ENCODE data around the gene STIM2. TPM values are rescaled to one million over a fixed set of nuclear protein-coding genes. Genes with fewer than 3 reads are reported as not detected.

The STIM2 gene
- total RNA-seq, 1 experiment from 2014 or later: 59.0 TPM

GRCh38 chr4:26941951-26942350, 81.3 kb downstream of the STIM2 start:
- Histone ChIP-seq H3K27ac (ENCODE audit: low read depth, low read length, poor library complexity, severe bottlenecking) (no peak overlapping the region), H3K27me3 (replicated peaks; ENCODE audit: insufficient read depth, low read depth, low read length, poor library complexity) (no peaks in the 10 kb centered on the region), H3K36me3 (ENCODE audit: insufficient read depth, low read length, poor library complexity, severe bottlenecking) (no peaks in the 10 kb centered on the region), H3K4me1 (ENCODE audit: insufficient read depth, low read length, poor library complexity, severe bottlenecking) (peaks cover 12% of the 10 kb centered on the region), H3K4me3 (ENCODE audit: low read depth, low read length, poor library complexity, severe bottlenecking) (no peak overlapping the region), H3K9me3 (ENCODE audit: low read depth, low read length, poor library complexity, severe bottlenecking) (no peaks in the 10 kb centered on the region)
- TF ChIP-seq EZH2 (IDR thresholded peaks at IDR 0.05; ENCODE audit: borderline replicate concordance, low read depth, low read length, poor library complexity, severe bottlenecking): no peak
- no peak for TF ChIP-seq CTCF (conservative IDR thresholded peaks at IDR 0.05; ENCODE audit: low read depth, low read length)
- ChIA-PET POLR2A (ENCODE audit: low non-redundant PET) (no interaction called here), CTCF (no interaction called here)
- DNase-seq (ENCODE audit: low spot score): no peak
- no TSS peak for BruUV-seq (replicated peaks)
- intact Hi-C loops (cut with micrococcal nuclease; ENCODE audit: unreplicated experiment): no loop called here

- no peak overlapping the region for H3K27ac ChIP-seq (ENCODE audit: low read depth, low read length, poor library complexity, severe bottlenecking)
- TF ChIP-seq CTCF (conservative IDR thresholded peaks at IDR 0.05; ENCODE audit: low read depth, low read length) (no peak), EZH2 (IDR thresholded peaks at IDR 0.05; ENCODE audit: borderline replicate concordance, low read depth, low read length, poor library complexity, severe bottlenecking) (no peak)
- no peaks in the 10 kb centered on the region for H3K36me3 ChIP-seq (ENCODE audit: insufficient read depth, low read length, poor library complexity, severe bottlenecking)
- H3K4me3 ChIP-seq (ENCODE audit: low read depth, low read length, poor library complexity, severe bottlenecking): no peak overlapping the region
- no peaks in the 10 kb centered on the region for H3K27me3 ChIP-seq (replicated peaks; ENCODE audit: insufficient read depth, low read depth, low read length, poor library complexity)
- CTCF ChIA-PET: no interaction called here
- no peak for DNase-seq (ENCODE audit: low spot score)
- intact Hi-C loops (cut with micrococcal nuclease; ENCODE audit: unreplicated experiment): no loop called here
- no peaks in the 10 kb centered on the region for H3K9me3 ChIP-seq (ENCODE audit: low read depth, low read length, poor library complexity, severe bottlenecking)
- peaks cover 12% of the 10 kb centered on the region for H3K4me1 ChIP-seq (ENCODE audit: insufficient read depth, low read length, poor library complexity, severe bottlenecking)
- POLR2A ChIA-PET (ENCODE audit: low non-redundant PET): no interaction called here
- BruUV-seq (replicated peaks): no TSS peak
Observed at GRCh38 chr4:26942871-26943270, 82.2 kb downstream of the STIM2 start.

GRCh38 chr4:26943391-26943790, 82.8 kb downstream of the STIM2 start:
- intact Hi-C loops (cut with micrococcal nuclease; ENCODE audit: unreplicated experiment): no loop called here
- TF ChIP-seq EZH2 (IDR thresholded peaks at IDR 0.05; ENCODE audit: borderline replicate concordance, low read depth, low read length, poor library complexity, severe bottlenecking): no peak
- TF ChIP-seq CTCF (conservative IDR thresholded peaks at IDR 0.05; ENCODE audit: low read depth, low read length): no peak
- Histone ChIP-seq H3K9me3 (ENCODE audit: low read depth, low read length, poor library complexity, severe bottlenecking) (no peaks in the 10 kb centered on the region), H3K4me3 (ENCODE audit: low read depth, low read length, poor library complexity, severe bottlenecking) (no peak overlapping the region), H3K4me1 (ENCODE audit: insufficient read depth, low read length, poor library complexity, severe bottlenecking) (peaks cover 12% of the 10 kb centered on the region), H3K36me3 (ENCODE audit: insufficient read depth, low read length, poor library complexity, severe bottlenecking) (no peaks in the 10 kb centered on the region), H3K27me3 (replicated peaks; ENCODE audit: insufficient read depth, low read depth, low read length, poor library complexity) (no peaks in the 10 kb centered on the region), H3K27ac (ENCODE audit: low read depth, low read length, poor library complexity, severe bottlenecking) (no peak overlapping the region)
- ChIA-PET CTCF (no interaction called here), POLR2A (ENCODE audit: low non-redundant PET) (no interaction called here)
- DNase-seq (ENCODE audit: low spot score): no peak
- BruUV-seq (replicated peaks): no TSS peak
